Hepatocyte (in vitro differentiated cells): ENCODE data around the gene ANGPTL7.

Experiments
- CTCF ChIP-seq: fragments of 200-600 bp; sonication (generic); IDR thresholded peaks from 2 replicates; pipeline ENCODE4 v1.5.1; 2016; ENCODE audit warnings: antibody characterized with exemption, mild to moderate bottlenecking; ENCODE audit not compliant: poor library complexity
- EZH2 ChIP-seq: fragments of 200-600 bp; sonication (generic); IDR thresholded peaks from 2 replicates; pipeline ENCODE4 v1.6.1; 2016; ENCODE audit warnings: antibody characterized with exemption, mild to moderate bottlenecking, borderline replicate concordance

- no peak for TF ChIP-seq CTCF
- no peak for TF ChIP-seq EZH2
These were observed 19.1 kb upstream of the ANGPTL7 start for GRCh38 chr1:11170102-11170501.
